MG63 (cell line): ENCODE data around the gene HELZ2. TPM values are rescaled to one million over a fixed set of nuclear protein-coding genes. Genes with fewer than 3 reads are reported as not detected.
A peak's percentile ranks its signal among the peaks of the same experiment; 100 is the strongest.
"Not testable (repeated sequence)": the region's sequence is repeated elsewhere in the genome, so short reads cannot be mapped to it uniquely, and the experiment has no call there.

Experiments used
- DNase-seq: peaks from one replicate; pipeline ENCODE4 v3.0.0-alpha.2; 2020
- H3K27me3 ChIP-seq: fragments of 250-450 bp; sonication (Bioruptor Pico); 2 replicates; pipeline ENCODE4 v1.5.1; 2020; ENCODE audit warnings: mild to moderate bottlenecking, moderate library complexity
- H3K36me3 ChIP-seq: fragments of 250-450 bp; sonication (Bioruptor Pico); 2 replicates; pipeline ENCODE4 v1.5.1; 2020; ENCODE audit warnings: mild to moderate bottlenecking, moderate library complexity
- H3K4me3 ChIP-seq: fragments of 250-450 bp; sonication (Bioruptor Pico); 2 replicates; pipeline ENCODE4 v1.5.1; 2020; ENCODE audit warnings: mild to moderate bottlenecking, moderate library complexity
- H3K9me3 ChIP-seq: fragments of 250-450 bp; sonication (Bioruptor Pico); 2 replicates; pipeline ENCODE4 v1.5.1; 2020; ENCODE audit warnings: mild to moderate bottlenecking, moderate library complexity
- total RNA-seq: library from RNA; depleted of rRNA; stranded (reverse); fragments of >200 nt; shearing (Covaris generic); gene quantifications from 2 replicates; pipeline ENCODE4 v1.2.3, GENCODE V29; 2014; ENCODE audit warnings: low replicate concordance

HELZ2 gene
- total RNA-seq, 1 experiment from 2014 or later, result 26.4 TPM

DNA sequence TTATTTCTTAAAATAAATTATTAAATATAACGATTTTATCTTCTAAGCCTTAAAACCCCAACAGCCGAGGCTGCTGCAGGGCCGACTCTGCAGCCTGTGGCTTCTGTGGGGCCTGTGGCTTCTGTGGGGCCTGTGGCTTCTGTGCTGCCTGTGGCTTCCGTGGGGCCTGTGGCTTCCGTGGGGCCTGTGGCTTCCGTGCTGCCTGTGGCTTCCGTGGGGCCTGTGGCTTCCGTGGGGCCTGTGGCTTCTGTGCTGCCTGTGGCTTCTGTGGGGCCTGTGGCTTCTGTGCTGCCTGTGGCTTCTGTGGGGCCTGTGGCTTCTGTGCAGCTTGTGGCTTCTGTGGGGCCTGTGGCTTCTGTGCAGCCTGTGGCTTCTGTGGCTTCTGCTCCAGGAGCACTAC is 27.6 kb upstream of the HELZ2 start:
- DNase-seq, H3K27me3 ChIP-seq, H3K4me3 ChIP-seq, H3K9me3 ChIP-seq: not testable (repeated sequence)
- H3K36me3 ChIP-seq, result peaks cover 72% of the 10 kb centered on the region

DNA sequence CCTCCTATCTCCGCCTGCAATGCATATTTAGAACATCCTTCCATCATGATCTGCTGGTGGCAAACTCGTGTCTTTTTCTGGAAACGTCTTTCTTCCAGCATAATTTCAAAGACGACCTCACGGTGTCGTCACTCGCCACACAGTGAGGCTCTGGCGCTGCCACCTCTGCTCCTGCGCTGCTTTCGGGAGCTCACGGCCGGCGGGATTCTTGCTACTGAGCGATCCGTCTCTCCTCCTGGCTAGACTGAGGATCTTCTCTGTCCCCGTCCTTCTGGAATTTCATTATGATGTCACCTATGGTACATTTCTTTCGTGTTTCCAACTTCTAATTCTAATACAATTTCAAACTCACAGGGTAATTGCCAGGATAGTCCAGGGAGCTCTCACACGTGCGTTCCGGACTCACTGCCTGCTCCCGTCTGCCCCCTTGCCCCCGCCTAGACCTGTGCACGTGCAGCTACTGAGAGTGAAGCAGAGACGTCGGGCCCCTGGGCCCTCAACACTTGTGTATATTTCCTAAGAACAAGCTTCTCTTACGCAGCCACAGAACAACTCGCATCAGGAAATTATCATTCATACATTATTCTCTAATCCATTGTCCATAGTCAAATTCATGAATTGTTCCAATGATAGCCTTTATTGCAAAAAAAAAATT is 25.5 kb upstream of the HELZ2 start:
- Histone ChIP-seq H3K27me3 (no peaks in the 10 kb centered on the region), H3K36me3 (peaks cover 78% of the 10 kb centered on the region), H3K9me3 (no peaks in the 10 kb centered on the region), H3K4me3 (no peak overlapping the region)
- no peak for DNase-seq

- Histone ChIP-seq H3K9me3 (no peaks in the 10 kb centered on the region), H3K36me3 (peaks cover 78% of the 10 kb centered on the region), H3K27me3 (no peaks in the 10 kb centered on the region), H3K4me3 (no peak overlapping the region)
- no peak for DNase-seq
Observed at GRCh38 chr20:63598479-63599395, 24.7 kb upstream of the HELZ2 start.

- Histone ChIP-seq H3K36me3 (peaks cover 78% of the 10 kb centered on the region), H3K9me3 (no peaks in the 10 kb centered on the region), H3K27me3 (no peaks in the 10 kb centered on the region), H3K4me3 (no peak overlapping the region)
- no peak for DNase-seq
Observed at GRCh38 chr20:63597651-63598478, 23.8 kb upstream of the HELZ2 start.

GRCh38 chr20:63596423-63596822 is 22.4 kb upstream of the HELZ2 start:
- peaks cover 79% of the 10 kb centered on the region for H3K36me3 ChIP-seq
- no peaks in the 10 kb centered on the region for H3K27me3 ChIP-seq
- no peaks in the 10 kb centered on the region for H3K9me3 ChIP-seq
- no peak for DNase-seq
- H3K4me3 ChIP-seq, result no peak overlapping the region

DNA sequence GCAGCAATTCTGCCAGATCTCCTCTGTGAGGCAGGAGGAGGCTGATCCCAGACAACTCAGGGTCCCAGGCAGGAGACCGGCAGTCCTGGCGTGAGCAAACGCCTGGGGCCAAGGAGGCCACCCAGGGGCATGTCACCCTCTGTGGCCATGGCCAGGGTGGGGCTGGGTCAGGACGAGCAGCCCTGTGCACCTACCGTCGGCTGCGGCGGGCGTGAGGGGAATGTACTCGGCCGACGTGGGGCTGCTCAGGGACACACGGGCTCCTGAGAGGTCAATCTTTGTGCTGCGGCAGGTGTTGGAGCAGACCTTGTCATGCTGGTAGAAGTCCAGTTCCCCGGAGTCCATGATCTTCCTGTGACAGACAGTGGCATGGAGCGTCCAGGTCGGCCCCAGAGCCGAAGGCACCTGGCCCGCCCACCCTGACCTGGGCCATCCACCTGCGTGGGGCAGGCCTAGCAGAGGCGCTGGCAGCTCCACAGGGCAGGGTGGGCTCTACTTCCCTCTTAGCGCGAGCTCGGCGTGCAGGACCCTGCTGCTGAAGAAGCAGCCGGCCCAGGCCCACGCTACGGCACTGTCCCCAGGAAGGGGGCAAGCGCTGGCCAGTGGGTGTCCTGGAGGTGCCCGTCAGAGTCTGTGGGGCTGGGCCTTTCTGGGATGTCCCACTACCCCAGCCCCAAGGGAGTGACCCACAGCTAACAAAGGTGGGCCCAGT is 21.5 kb upstream of the HELZ2 start:
- H3K9me3 ChIP-seq, result no peaks in the 10 kb centered on the region
- DNase-seq, result no peak
- H3K4me3 ChIP-seq, result no peak overlapping the region
- peaks cover 78% of the 10 kb centered on the region for H3K36me3 ChIP-seq
- H3K27me3 ChIP-seq, result no peaks in the 10 kb centered on the region

- no peaks in the 10 kb centered on the region for H3K27me3 ChIP-seq
- H3K36me3 ChIP-seq, result peaks cover 77% of the 10 kb centered on the region
- no peaks in the 10 kb centered on the region for H3K9me3 ChIP-seq
- H3K4me3 ChIP-seq, result no peak overlapping the region
- DNase-seq, result peak; percentile 75
Observed at GRCh38 chr20:63594043-63594561, 20.1 kb upstream of the HELZ2 start.

- Histone ChIP-seq H3K9me3 (no peaks in the 10 kb centered on the region), H3K36me3 (peaks cover 70% of the 10 kb centered on the region), H3K4me3 (no peak overlapping the region), H3K27me3 (no peaks in the 10 kb centered on the region)
- DNase-seq, result no peak
Observed at GRCh38 chr20:63592661-63593060, 18.6 kb upstream of the HELZ2 start.

DNA sequence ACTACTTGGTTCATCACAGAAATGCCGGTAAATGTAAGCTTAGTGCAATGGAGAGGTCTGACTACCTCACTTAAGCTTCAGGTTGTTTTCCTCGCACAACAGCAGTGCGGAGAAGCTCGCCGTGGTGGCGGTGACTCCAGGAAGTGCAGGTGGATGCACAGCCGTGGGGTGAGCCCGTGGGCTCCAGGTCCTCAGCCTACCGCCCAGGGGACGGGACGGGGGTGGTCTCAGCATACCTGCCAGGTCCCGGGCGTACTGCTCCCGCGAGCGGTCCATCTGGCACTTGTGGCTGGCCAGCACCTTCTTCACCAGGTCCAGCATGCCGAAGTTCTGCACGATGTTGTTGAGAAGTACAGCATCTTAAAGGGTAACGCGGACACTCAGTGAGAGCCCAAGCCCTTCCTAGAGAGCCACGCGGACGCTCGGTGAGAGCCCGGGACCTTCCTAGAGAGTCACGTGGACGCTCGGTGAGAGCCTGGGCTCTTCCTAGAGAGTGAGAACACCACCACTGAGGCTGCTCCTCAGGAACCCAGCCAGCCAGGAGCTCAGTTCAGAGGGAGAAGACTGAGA is 17.8 kb upstream of the HELZ2 start:
- no peak overlapping the region for H3K4me3 ChIP-seq
- H3K9me3 ChIP-seq, result no peaks in the 10 kb centered on the region
- H3K36me3 ChIP-seq, result peaks cover 64% of the 10 kb centered on the region
- no peaks in the 10 kb centered on the region for H3K27me3 ChIP-seq
- no peak for DNase-seq

- DNase-seq, result no peak
- H3K36me3 ChIP-seq, result peaks cover 62% of the 10 kb centered on the region
- no peaks in the 10 kb centered on the region for H3K9me3 ChIP-seq
- H3K4me3 ChIP-seq, result no peak overlapping the region
- no peaks in the 10 kb centered on the region for H3K27me3 ChIP-seq
Observed at GRCh38 chr20:63591147-63591533, 17.1 kb upstream of the HELZ2 start.

DNA sequence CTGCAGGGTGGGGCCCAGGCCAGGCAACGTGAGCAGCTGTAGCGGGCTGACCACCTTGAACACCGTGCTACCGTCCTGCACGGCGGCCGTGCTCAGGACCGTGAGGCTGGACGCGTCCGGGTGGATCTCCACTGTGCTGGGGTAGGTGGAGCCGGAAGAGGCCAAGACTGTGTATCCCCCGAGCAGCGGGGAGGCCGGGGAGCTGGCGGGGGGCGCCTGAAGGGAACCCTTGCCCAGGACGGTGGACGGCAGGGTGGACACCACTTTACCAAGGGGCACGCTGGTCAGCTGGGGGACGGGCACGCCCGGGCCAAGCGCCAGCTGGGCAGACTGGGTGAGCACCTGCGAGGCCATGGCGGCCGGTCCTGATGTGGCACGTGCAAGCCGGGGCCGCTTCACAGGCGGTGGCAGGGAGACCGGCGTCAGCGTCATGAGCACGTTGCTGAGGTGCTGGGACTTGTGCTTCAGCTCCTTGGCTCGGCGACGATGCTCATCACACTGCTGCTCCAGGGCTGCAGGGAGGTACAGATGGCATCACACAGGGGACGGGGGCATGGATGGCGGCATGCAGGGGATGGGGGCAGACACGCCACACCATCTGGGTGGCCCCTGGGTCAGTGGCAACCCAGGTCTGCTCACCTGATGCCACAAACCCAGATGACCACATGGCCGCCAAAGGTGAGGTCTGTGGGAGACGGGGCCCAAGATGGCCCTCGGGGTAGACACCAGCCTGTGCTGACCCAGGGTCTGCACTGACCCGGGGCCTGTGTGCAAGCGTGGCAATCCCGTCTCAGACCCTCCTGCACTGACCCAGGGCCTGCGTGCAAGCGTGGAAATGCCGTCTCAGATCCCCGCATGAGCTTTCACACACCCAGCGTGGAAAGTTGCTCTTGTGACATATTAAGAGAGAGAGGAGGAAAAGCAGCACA is 16.4 kb upstream of the HELZ2 start:
- no peak for DNase-seq
- Histone ChIP-seq H3K27me3 (no peaks in the 10 kb centered on the region), H3K36me3 (peaks cover 58% of the 10 kb centered on the region), H3K4me3 (no peak overlapping the region), H3K9me3 (no peaks in the 10 kb centered on the region)

- no peak overlapping the region for H3K4me3 ChIP-seq
- no peaks in the 10 kb centered on the region for H3K9me3 ChIP-seq
- no peak for DNase-seq
- no peaks in the 10 kb centered on the region for H3K27me3 ChIP-seq
- peaks cover 53% of the 10 kb centered on the region for H3K36me3 ChIP-seq
Observed at GRCh38 chr20:63589261-63590217, 15.5 kb upstream of the HELZ2 start.

DNA sequence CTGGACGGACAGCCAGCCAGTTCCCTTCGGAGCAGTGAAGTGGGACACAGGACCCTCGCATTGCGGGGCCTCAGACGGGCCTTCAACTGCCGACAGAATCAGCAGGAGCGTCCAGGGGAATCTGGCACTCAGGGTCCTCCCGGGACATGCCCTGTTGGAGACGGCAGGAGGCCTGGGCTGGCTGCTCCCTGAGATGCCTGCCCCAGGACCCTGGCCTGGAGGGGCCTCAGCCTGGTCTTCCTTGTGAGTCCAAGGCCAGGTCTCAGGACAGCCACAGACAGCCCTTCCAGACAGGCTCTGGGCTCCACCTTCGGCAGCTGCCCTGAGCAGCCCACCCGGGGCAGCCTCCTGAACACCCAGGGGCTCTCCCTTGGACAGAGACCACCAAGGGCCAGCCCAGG is 14.6 kb upstream of the HELZ2 start:
- DNase-seq, result no peak
- peaks cover 48% of the 10 kb centered on the region for H3K36me3 ChIP-seq
- H3K4me3 ChIP-seq, result no peak overlapping the region
- no peaks in the 10 kb centered on the region for H3K27me3 ChIP-seq
- H3K9me3 ChIP-seq, result no peaks in the 10 kb centered on the region
